C4-2B (cell line): Measurements from ENCODE around the gene ZSWIM4.

Experiments used
- CTCF ChIP-seq: fragments of 450-650 bp; conservative IDR thresholded peaks from 2 replicates; pipeline ENCODE4 v1.5.1; 2017; ENCODE audit warnings: mild to moderate bottlenecking
- ZFX ChIP-seq: fragments of 450-650 bp; IDR thresholded peaks from 2 replicates; pipeline ENCODE4 v1.6.1; 2017

DNA sequence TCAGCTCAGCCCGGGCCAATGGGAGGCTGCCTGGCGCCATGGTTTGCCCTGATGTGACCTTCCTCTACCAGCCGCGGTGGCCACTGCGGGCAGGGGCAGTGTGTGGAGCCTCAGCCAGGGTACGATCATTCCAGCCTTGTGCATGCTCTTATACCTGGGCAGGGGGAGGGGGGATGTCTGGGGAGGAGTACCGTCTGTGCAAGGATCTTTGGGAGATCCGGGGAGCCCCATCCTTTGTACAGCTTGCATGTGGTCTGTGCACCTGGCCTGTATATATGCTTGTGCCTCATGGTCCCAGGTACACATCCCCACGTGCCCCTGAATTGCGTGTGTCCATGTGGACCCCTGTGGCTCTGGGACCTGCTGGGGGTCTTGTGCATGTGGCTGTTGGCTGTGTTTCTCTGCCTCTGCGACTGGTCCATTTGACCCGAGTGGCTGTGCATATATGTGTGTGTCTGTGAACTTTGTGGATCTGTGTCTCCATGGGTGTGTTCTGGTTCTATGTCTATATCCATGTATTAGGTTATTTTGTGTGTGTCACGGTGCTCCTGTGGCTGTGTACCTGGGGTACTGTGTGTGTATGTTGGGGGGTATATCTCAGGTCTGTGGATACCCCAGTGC lies 68.9 kb downstream of the ZSWIM4 start:
- TF ChIP-seq CTCF, result no peak
- TF ChIP-seq ZFX, result no peak
